HG03103 (cell line): ENCODE data around the gene USE1.

Experiments
- ATAC-seq: cut with Tn5 transposase; IDR thresholded peaks from one replicate; pipeline ENCODE4 v1.9.1; 2021; ENCODE audit warnings: low read depth; ENCODE audit not compliant: unreplicated experiment

Gene USE1

DNA sequence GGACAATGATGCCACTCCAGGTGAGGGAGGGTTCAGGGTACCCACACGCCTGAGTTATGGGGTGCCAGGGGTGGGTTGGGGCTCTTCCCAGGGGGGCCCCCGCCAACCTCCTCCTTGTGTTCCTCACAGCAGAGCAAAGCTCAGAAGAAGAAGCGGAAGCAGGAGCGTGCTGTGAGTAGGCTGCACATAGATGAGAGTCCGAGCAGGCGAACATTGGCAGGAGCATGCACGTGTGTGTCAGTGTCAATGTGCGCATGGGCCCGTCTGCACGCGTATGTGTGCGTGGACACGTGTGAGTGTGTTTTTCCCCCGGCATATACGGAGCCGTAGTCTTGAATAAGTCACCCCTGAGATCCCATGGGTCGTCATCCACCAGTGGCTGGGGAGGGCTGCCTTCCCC is 12.4 kb upstream of the USE1 start:
- no peak for ATAC-seq

DNA sequence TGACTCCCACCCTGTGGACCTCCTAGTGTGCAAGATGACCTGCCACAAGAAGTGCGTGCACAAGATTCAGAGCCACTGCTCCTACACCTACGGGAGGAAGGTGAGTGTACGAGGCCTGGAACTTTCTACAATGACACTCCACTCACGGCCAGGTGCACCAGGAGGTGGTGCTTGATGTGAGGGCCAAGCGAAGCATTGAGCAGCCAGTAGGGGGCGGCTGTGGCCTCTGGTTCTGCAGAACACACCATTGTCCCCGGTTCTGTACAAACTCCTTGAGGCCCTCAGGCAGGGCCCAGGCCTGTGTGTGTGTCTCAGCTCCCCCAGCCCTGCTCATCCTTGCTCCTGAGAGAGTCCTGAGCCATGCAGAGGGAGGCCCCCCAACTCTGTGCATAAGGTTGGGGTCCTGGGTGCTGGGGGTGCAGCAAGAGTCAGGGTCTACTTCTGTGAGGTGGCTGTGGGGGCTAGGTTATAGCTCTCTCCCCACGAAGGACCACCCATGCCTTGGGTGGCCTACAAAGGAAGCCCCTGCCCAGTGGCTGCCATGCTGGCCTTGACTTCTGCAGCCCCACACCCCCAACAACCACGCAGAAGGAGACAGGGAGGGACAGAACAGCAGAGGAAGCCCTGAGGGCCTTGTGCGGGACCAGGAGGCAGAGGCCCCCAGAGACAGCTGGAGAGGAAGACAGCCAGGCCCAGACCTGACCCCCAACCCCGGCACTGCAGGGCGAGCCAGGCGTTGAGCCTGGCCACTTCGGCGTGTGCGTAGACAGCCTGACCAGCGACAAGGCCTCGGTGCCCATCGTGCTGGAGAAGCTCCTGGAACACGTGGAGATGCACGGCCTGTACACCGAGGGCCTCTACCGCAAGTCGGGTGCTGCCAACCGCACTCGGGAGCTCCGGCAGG is 9.7 kb upstream of the USE1 start:
- no peak for ATAC-seq

- ATAC-seq: no peak
Observed at GRCh38 chr19:17206736-17207581, 8.2 kb upstream of the USE1 start.

DNA sequence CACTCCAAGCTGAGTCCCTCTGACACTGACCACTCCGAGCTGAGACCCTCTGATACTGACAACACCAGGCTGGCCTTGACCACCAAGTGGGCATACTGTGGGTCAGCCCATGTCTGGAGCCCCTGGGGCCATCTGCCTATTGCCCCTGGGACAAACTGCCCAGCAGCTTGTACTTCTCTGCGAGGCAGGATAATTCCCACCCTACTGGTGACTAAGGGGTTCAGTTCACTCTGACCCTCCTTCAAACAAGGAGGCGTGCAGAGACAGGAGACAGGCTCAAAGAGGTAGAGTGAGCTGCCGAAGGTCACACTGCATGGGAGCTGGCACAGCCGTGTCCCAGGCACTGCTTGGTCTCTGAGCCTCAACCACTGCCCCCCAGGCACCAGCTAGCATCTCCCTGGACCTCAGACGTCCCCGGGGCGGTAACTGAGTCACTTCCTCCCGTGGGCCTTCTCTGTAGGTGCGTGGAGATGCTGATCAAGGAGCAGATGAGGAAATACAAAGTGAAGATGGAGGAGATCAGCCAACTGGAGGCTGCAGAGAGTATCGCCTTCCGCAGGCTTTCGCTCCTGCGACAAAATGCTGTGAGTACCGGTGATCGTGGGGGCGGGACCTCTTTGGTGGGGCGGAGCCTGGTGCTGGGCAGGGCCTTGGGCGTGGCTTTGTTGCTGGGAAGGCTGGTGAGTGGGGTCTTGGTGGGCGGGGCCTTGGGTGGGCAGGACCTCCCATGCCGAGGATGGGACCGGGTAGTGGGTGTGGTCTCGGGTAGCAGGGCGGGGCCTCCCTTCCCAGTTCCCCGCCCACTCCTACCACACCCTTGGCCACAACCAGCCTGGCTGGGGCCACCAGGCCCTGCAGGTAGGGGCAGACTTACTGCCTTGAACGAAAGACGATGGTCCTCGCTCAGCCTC is 5.8 kb upstream of the USE1 start:
- ATAC-seq: no peak

DNA sequence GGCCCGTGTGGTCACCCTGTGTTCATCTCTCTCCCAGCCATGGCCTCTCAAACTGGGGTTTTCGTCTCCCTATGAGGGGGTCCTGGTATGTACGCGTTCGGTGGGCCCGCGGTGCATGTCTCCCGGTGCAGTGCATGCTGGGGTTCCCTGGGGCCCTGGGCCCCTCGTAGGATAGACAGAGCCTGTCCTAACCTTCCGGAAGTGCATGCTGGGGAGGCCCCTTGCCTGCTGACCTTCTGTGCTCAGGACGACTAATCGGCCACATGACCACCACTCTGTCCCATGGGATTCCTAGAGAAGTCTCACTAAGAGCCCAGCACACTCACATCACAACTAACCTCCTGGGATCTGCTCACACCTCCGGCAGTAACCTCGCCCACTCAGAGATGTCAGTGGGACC is 4.9 kb upstream of the USE1 start:
- ATAC-seq: no peak

GRCh38 chr19:17211547-17212446 is 3.4 kb upstream of the USE1 start:
- no peak for ATAC-seq

DNA sequence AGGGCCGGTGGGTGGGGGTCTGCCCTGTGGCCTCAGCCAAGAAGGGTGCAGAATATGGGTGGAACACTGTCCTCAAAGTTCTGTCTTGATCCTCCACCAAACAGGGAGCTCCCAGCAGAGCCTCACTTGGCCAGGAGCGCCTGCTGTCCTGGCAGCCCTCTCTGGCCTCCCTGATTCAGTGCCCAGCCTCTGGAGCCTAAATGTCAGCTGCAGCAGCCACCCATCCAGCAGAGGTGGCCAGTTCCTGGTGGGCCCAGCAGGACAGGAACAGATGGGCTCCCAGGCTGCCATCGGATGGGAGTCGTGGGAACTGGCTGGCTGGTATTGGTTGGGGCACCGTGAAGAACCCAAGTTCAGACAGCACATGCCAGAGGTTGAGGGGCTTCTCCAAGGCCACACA is 1.8 kb upstream of the USE1 start:
- no peak for ATAC-seq

GRCh38 chr19:17214508-17215126 is 540 bp upstream of the USE1 start:
- no peak for ATAC-seq

DNA sequence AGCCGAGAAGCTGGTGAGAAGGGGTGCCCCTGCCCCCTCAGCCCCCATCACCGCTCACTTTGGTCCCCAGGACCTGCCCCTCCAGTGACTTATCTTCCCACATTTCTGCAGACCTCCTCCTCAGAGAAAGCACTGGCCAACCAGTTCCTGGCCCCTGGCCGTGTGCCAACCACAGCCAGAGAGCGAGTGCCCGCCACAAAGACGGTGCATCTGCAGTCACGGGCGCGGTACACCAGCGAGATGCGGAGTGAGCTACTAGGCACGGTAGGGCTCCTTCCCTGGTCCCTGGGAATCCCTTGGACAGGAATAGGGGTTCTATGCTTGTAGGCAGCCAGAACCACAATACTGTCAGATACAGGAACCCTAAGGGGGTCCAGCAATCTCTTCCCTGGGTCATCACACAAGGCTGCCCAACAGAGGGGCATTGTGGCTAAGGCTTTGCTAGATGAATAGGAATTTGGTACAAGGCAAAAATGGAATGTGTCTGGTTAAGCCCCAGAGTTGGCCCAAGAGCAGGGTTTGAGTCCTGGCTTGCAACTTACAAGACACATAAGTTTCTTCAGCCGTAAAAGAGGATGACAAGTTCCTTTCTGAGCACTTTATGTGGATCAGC is 1.0 kb downstream of the USE1 start:
- ATAC-seq: no peak

DNA sequence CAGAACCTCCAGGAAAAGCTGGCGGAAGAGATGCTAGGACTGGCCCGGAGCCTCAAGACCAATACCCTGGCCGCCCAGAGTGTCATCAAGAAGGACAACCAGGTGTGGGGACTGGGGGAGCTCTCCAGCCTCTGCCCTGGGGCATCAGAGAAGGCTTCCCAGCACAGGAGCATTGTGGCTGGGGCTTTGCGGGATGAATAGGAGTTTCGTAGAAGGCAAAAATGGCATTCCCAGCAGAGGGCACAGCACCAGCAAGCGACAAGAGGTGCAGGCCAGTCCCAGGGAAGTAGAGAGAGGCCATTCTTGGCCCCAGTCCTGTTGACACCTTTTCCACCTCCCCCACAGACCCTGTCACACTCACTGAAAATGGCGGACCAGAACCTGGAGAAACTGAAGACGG is 4.1 kb downstream of the USE1 start:
- no peak for ATAC-seq

- no peak for ATAC-seq
Observed at GRCh38 chr19:17220207-17220758, 5.1 kb downstream of the USE1 start.

DNA sequence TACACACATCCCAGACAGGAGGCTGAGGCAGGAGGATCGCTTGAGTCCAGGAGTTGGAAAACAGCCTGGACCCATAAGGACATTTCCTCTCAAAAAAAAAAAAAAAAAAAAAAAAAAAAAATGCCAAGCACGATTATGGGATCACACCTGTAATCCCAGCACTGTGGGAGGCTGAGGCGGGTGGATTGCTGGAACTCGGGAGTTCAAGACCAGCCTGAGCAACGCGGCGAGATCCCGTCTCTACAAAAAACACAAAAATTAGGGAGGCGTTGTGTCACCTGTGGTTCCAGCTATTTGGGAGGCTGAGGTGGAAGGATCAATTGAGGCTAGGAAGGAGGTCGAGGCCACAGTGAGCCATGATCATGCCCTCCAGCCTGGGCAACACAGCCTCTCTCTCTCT is 9.9 kb downstream of the USE1 start:
- ATAC-seq: no peak

GRCh38 chr19:17226002-17226933 is 11.1 kb downstream of the USE1 start, which contains the start of gene OCEL1:
OCEL1 (plus strand) TSS chr19:17226226; CDS start chr19:17226248, 22 bp downstream.
- peak; percentile 85 for ATAC-seq

DNA sequence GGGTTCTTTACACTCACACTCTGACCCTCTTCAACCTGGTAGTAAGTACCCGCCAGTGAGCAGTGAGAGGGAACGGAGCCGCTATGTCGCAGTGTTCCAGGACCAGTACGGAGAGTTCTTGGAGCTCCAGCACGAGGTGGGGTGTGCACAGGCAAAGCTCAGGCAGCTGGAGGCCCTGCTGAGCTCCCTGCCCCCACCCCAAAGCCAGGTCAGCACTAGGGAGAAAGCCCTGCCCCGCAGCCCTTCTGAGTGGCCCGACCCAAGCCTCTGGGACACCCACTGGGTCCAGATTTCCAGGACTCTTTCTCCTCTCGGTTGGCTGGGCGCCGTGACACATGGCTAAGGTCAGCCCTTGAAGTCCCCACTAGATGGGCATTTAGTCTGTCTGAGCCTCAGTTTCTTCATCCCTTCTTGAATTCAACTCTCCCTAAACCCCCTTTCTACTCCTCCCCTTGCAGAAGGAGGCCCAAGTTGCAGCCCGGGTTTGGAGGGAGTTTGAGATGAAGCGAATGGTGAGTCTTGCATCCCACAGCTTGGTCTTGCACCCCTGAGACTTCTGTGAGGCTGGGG is 12.7 kb downstream of the USE1 start:
- no peak for ATAC-seq

DNA sequence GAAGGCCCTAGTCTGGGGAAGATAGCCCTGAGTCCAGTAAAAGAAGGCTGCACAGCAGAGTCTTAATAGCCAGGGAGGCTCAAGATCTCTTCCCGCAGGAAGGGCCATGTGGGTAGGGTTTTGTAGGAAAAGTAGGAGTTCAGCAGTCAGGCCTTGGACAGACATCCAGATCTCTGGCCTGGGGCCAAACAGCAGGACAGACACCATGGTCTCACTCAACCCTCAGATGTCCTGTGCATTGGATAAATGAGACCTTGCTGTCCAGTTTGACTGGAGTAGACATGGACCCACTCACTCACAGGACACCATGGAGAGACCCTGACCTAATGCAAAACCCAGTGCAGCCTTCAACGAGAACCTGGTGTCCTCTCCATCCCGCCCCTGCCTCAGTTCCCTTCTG is 14.7 kb downstream of the USE1 start:
- ATAC-seq: no peak

- ATAC-seq: no peak
Observed at GRCh38 chr19:17232258-17232657, 17.1 kb downstream of the USE1 start.

- no peak for ATAC-seq
Observed at GRCh38 chr19:17234911-17235299, 19.7 kb downstream of the USE1 start.
